SU-DHL-6 (cell line): ENCODE measurements around the gene GPR107.

Experiments
- H2AFZ ChIP-seq: fragments of 200-600 bp; sonication (generic); 2 replicates; pipeline ENCODE4 v1.6.1; 2014; ENCODE audit warnings: low read depth, mild to moderate bottlenecking, moderate library complexity, mixed read lengths, antibody characterized with exemption, low read length; ENCODE audit not compliant: severe bottlenecking
- H3F3A ChIP-seq: fragments of 200-600 bp; shearing (Covaris generic); 2 replicates; pipeline ENCODE4 v1.6.0; 2016; ENCODE audit warnings: antibody characterized with exemption, mild to moderate bottlenecking; ENCODE audit not compliant: insufficient read depth
- H3K27ac ChIP-seq: fragments of 200-600 bp; sonication (generic); 2 replicates; pipeline ENCODE4 v1.5.1; 2016; ENCODE audit warnings: low read depth, mild to moderate bottlenecking, low read length, moderate library complexity, mixed read lengths
- H3K27me3 ChIP-seq: fragments of 200-600 bp; sonication (generic), shearing (Covaris generic); 2 replicates; pipeline ENCODE4 v1.6.0; 2014; ENCODE audit warnings: mild to moderate bottlenecking, low read length
- H3K36me3 ChIP-seq: fragments of 200-600 bp; sonication (generic); 2 replicates; pipeline ENCODE4 v1.6.1; 2014; ENCODE audit warnings: mild to moderate bottlenecking, low read length, mixed read lengths
- H3K4me2 ChIP-seq: fragments of 300-600, 200-600 bp; shearing (Covaris generic), sonication (generic); 2 replicates; pipeline ENCODE4 v1.6.0; 2014; ENCODE audit warnings: low read length, low read depth, mild to moderate bottlenecking; ENCODE audit not compliant: poor library complexity, severe bottlenecking
- H3K4me3 ChIP-seq: fragments of 200-600 bp; sonication (generic); 2 replicates; pipeline ENCODE4 v1.5.1; 2014; ENCODE audit warnings: antibody characterized with exemption, low read length, mild to moderate bottlenecking, mixed read lengths; ENCODE audit not compliant: insufficient read depth, poor library complexity, severe bottlenecking
- H3K79me2 ChIP-seq: fragments of 200-600 bp; sonication (generic); 2 replicates; pipeline ENCODE4 v1.6.1; 2014; ENCODE audit warnings: mild to moderate bottlenecking, low read length, moderate library complexity; ENCODE audit not compliant: insufficient read depth
- H3K9ac ChIP-seq: fragments of 200-600 bp; sonication (generic); 2 replicates; pipeline ENCODE4 v1.7.0; 2014; ENCODE audit warnings: mild to moderate bottlenecking, low read length
- H3K9me2 ChIP-seq: fragments of 200-600 bp; sonication (generic); replicated peaks from 2 replicates; pipeline ENCODE4 v1.6.1; 2014; ENCODE audit warnings: low read length; ENCODE audit not compliant: insufficient read depth
- H3K9me3 ChIP-seq: fragments of 200-600 bp; sonication (generic); 2 replicates; pipeline ENCODE4 v1.6.1; 2014; ENCODE audit warnings: low read length, mixed read lengths; ENCODE audit not compliant: insufficient read depth
- H4K20me1 ChIP-seq: fragments of 200-600 bp; sonication (generic); 2 replicates; pipeline ENCODE4 v1.6.1; 2014; ENCODE audit warnings: low read depth, mild to moderate bottlenecking, antibody characterized with exemption, low read length, moderate library complexity, mixed read lengths
- CTCF ChIP-seq: fragments of 200-600 bp; sonication (generic); IDR thresholded peaks from one replicate; pipeline ENCODE4 v1.5.1; 2017; ENCODE audit warnings: antibody characterized with exemption, mild to moderate bottlenecking, low read length, moderate library complexity; ENCODE audit not compliant: insufficient read depth, poor library complexity, severe bottlenecking
- EZH2phosphoT487 ChIP-seq: fragments of 200-600 bp; sonication (generic), shearing (Covaris generic); conservative IDR thresholded peaks from 2 replicates; pipeline ENCODE4 v1.6.1; 2018; ENCODE audit warnings: mild to moderate bottlenecking, antibody characterized with exemption, low read length, moderate library complexity, mixed read lengths

GPR107 gene

GRCh38 chr9:130069048-130069447, 15.3 kb downstream of the GPR107 start:
- Histone ChIP-seq H4K20me1 (no peaks in the 10 kb centered on the region), H3K36me3 (no peaks in the 10 kb centered on the region), H3F3A (no peaks in the 10 kb centered on the region), H3K27me3 (no peaks in the 10 kb centered on the region), H3K4me3 (no peak overlapping the region), H3K9me2 (no peaks in the 10 kb centered on the region), H3K9me3 (no peaks in the 10 kb centered on the region), H2AFZ (no peak overlapping the region), H3K79me2 (peaks cover 74% of the 10 kb centered on the region), H3K4me2 (no peak overlapping the region), H3K9ac (no peak overlapping the region), H3K27ac (no peak overlapping the region)
- TF ChIP-seq EZH2phosphoT487: no peak

- H3K36me3 ChIP-seq: 0 out of 2 replicates have a peak, but pooled peaks cover 3% of the 10 kb centered on the region
- H2AFZ ChIP-seq: no peak overlapping the region
- TF ChIP-seq CTCF (no peak), EZH2phosphoT487 (no peak)
- H3K9ac ChIP-seq: no peak overlapping the region
- H3K4me2 ChIP-seq: no peak overlapping the region
- H3K27ac ChIP-seq: no peak overlapping the region
- no peak overlapping the region for H3K4me3 ChIP-seq
- no peaks in the 10 kb centered on the region for H3K27me3 ChIP-seq
- peaks cover 55% of the 10 kb centered on the region for H3K79me2 ChIP-seq
- H4K20me1 ChIP-seq: no peaks in the 10 kb centered on the region
- H3F3A ChIP-seq: no peaks in the 10 kb centered on the region
- no peaks in the 10 kb centered on the region for H3K9me3 ChIP-seq
- no peaks in the 10 kb centered on the region for H3K9me2 ChIP-seq
Measured at GRCh38 chr9:130072515-130073235, 19.0 kb downstream of the GPR107 start.

- H3K9me2 ChIP-seq: no peaks in the 10 kb centered on the region
- no peaks in the 10 kb centered on the region for H3K27me3 ChIP-seq
- H3F3A ChIP-seq: no peaks in the 10 kb centered on the region
- 0 out of 2 replicates have a peak, but pooled peaks cover 3% of the 10 kb centered on the region for H3K36me3 ChIP-seq
- no peak overlapping the region for H2AFZ ChIP-seq
- peaks cover 48% of the 10 kb centered on the region for H3K79me2 ChIP-seq
- no peak overlapping the region for H3K4me2 ChIP-seq
- no peaks in the 10 kb centered on the region for H3K9me3 ChIP-seq
- no peak overlapping the region for H3K27ac ChIP-seq
- no peak overlapping the region for H3K9ac ChIP-seq
- TF ChIP-seq CTCF (no peak), EZH2phosphoT487 (no peak)
- no peak overlapping the region for H3K4me3 ChIP-seq
- H4K20me1 ChIP-seq: no peaks in the 10 kb centered on the region
Measured at GRCh38 chr9:130073373-130073772, 19.7 kb downstream of the GPR107 start.

GRCh38 chr9:130078547-130078946, 24.8 kb downstream of the GPR107 start:
- Histone ChIP-seq H2AFZ (no peak overlapping the region), H3K4me2 (no peak overlapping the region), H3K4me3 (no peak overlapping the region), H3K27me3 (no peaks in the 10 kb centered on the region), H3F3A (no peaks in the 10 kb centered on the region), H3K36me3 (0 out of 2 replicates have a peak, but pooled peaks cover 3% of the 10 kb centered on the region), H3K9me2 (no peaks in the 10 kb centered on the region), H3K9ac (no peak overlapping the region), H4K20me1 (no peaks in the 10 kb centered on the region), H3K9me3 (no peaks in the 10 kb centered on the region), H3K79me2 (peaks cover 7% of the 10 kb centered on the region; the same call in 1 of the 2 replicates), H3K27ac (no peak overlapping the region)
- no peak for TF ChIP-seq EZH2phosphoT487
- no peak for TF ChIP-seq CTCF
